Activated CD4-positive, alpha-beta T cell treated with anti-CD3 and anti-CD28 coated beads for 24 hours (primary cell): Measurements from ENCODE around the gene PTPN1.
"Not testable (repeated sequence)": the region's sequence is repeated elsewhere in the genome, so short reads cannot be mapped to it uniquely, and the experiment has no call there.

ENCODE experiments used
- DNase-seq, 2 donors: peaks; one replicate each; pipeline ENCODE4 v3.0.0-alpha.2; 2020; ENCODE audit warnings: low read depth in 2 of 2

PTPN1 gene

DNA sequence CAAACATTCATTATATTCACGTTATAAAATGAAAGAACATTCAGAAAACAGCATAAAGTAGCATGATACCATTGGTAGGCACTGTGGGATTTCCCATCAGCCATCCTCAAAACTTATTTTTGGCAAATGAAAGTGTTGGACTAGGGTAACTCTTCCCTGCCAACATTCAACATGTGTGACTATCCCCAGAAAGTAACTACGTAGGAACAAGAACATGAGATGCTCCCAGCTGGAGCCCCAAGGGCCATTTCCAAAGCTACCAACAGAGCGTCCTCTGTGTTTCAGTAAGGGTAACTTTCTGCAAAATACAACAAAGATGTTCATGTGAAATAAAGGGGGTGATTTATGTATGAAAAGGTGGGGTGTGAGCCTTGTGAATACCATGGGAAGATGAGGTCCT, 28.4 kb upstream of the PTPN1 start:
- DNase-seq = no peak

- no peak for DNase-seq
These were observed 27.7 kb upstream of the PTPN1 start for GRCh38 chr20:50482396-50482981.

- no peak for DNase-seq
These were observed 25.8 kb upstream of the PTPN1 start for GRCh38 chr20:50484271-50484976.

- no peak for DNase-seq
These were observed 22.8 kb upstream of the PTPN1 start for GRCh38 chr20:50487397-50487796.

DNA sequence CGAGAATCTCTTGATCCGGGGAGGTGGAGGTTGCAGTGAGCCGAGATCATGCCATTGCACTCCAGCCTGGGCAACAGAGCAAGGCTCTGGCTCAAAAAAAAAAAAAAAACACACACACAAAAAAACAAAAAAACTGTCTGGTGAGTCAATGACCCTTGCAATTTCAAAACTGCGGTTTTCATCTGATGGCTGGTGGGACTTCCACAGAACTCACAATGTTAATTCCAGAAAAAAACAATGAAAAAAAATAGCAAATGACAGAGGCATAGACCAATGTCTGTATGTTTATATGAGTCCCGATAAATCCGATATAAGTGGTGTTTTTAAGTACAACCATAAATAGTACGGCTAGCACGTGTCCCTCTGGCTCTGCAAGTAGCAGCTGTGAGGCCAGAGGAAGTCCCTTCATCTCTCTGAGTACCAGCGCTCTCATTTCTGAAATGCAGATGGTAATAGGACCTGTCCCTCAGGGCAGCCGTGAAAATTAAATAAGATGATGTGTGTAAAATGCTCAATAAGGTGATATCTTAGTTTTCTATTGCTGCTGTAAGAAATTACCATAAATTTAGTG, 21.9 kb upstream of the PTPN1 start:
- DNase-seq = no peak

GRCh38 chr20:50491168-50491567, 19.0 kb upstream of the PTPN1 start:
- no peak for DNase-seq

GRCh38 chr20:50491926-50492634, 18.1 kb upstream of the PTPN1 start:
- DNase-seq = no peak

GRCh38 chr20:50493881-50494253, 16.3 kb upstream of the PTPN1 start:
- no peak for DNase-seq

DNA sequence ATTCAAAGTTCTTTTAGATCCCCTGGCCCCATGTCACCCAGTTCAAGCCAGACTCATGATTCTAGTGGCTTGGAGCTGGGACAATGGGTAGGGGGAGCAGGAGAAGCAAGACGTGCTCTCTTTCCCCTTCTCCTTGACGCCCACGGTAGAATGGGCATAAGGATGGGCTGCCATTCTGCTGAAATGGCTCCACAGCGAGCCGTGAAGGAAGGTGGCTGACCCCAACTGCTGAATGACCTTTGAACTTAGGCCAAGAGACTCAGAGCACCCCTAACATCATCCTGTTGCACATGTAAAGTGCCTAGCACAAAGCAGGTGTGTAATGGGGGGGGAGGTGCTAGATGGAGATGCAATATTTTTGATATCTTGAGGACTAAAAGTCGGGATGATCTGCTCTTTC, 15.8 kb upstream of the PTPN1 start:
- DNase-seq = no peak

DNA sequence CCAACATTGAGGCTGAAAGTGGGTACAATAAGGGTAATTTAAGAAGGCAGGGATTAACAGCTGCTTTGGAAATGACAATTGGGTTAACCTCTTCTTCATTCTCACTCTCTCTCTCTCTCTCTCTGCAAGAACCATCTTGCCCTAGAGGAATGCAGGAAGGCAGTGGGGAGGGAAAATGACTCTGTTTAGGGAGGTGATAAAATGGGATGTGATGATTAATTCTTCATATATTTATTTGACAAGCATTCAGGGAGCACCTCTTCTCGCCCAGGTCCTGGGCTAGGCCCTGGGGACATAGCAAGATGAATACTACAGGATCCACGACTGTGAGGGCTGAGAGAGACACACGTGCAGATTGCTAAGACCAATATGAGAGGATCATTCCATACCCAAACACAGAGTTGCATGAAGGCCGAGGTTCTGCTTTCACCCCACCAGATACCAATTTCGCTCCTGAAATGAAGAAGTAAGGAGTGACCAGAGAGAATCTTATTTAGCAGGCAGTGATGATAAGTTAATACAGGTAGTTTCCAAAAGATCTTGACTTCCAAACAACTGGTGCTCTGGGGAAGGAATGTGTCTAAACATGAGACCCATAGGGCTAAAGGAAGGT, 13.3 kb upstream of the PTPN1 start:
- no peak for DNase-seq

DNA sequence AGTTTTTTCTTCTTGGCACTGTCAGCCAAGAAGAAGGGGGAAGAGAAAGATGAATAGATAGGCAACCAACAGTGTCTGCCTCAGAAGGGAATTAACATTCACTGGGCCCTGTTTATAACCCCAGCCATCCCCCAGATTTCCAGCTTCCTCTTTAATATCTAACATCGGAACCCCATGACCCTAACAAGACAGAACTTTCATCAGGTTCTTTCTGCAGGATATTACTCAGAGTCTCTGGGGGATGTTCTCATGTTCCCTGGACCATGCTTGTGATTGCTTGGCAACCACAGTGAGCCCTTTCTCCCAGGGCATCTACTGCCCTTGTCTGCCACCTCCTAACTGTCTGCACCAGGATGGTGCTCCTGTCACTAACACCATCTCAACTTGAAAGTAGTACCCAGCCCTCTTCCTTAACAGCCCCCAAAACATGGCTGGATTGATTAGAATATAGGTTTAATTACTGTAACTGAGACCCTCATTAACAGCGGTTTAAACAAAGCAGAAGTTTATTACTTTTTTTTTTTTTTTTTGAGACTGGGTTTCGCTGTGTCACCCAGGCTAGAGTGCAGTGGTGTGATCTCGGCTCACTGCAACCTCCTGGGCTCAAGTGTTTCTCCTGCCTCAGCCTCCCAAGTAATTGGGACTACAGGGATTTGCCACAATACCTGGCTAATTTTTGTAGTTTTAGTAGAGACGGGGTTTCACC, 12.0 kb upstream of the PTPN1 start:
- DNase-seq = no peak

DNA sequence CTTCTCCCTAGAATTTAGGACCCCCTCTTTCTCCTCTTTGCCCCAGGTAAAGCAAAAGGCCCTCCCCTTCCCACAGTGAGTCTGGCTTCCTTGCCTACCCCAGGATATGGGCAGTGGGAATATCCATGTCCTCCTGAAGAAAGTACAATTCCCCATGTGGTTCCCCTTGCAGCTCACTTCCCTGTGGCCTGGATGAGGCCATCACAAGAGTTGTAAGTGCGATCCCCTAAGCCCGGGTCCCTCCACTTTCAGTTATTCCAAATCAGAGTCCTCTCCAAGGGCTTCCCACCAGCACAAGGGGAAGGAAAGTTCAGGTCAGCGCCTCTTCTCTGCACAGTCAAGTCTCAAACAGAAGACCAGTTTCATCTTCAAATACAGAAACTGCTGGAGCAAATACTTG, 10.2 kb upstream of the PTPN1 start:
- DNase-seq = no peak

DNA sequence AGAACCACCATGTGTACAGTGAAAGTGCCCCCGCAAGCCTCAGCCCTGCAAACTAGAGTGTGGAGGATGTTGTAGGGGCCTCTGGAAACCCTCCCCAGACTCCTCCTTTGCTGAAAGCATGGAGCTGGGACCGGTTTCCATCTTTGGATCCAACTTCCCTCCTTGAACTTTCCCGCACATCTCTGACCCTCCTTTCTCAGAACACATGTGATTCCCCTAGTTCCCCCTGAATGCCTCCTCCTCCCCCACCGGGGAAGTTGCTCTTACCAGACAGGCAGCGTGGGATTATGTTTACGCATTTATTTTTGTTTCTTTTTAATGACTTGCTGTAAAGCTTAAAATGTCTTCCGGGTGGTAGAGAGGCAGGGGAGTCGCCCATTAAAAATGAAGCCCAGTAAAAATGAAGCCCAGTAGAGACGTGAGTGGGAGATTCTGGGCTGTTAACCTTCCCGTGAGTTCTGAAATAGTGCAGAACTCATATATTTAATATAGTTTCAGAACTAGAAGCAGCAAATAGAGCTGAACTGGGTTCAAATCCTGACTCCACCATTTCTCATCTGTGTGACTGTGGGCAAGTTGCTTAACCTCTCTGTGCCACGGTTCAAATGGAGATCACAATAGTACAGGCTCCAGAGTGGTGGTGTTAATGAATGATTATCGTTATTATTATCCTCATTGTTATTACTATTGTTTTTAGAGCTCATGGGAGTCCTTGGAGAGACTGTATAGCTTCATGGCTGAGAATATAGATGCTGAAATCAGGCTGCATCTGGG, 8.0 kb upstream of the PTPN1 start:
- DNase-seq = no peak

DNA sequence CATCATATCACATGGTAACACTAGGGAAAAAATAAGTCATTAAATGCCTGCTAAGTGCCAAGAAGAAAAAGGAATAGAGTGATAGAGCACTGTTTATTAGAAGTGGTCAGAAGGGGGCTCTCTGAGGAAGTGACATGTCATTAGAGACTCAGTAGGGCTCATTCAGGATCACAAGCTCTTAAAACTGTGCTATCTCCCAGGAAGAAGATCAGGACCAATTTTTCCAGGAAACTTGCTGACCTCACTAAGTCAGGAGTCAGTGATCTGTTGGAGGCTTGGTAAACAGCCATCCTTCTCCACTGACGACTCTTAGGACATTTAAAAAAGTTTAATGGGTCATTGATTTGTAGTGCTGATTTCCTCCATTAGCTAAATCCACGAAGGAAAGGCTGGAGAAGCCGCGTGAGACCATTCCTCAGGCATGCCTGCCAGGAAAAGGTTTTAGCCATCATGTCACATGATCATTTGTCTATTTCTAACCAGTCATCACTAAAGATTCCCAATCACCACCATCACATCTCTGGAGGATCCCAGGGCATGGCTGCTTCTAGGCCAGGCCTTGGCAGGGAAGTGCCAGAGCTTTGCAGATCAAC, 5.9 kb upstream of the PTPN1 start:
- DNase-seq = no peak

DNA sequence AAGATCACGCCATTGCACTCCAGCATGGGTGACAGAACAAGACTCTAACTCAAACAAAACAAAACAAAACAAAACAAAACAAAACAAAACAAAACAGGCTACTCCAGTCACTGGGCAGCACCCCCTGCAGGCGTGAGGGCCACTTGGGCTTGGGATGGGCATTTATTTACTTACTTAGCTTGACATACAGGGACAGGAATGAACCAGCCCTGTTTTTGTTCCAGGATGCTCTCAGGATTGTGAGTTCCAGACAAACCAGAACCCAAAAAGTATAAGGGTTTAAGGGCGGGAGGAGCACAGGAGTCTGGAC, 4.0 kb upstream of the PTPN1 start:
- DNase-seq = no peak

- DNase-seq = not testable (repeated sequence)
These were observed 2.4 kb upstream of the PTPN1 start for GRCh38 chr20:50507745-50508144.

- DNase-seq = no peak
These were observed 1.9 kb upstream of the PTPN1 start for GRCh38 chr20:50508171-50508755.

DNA sequence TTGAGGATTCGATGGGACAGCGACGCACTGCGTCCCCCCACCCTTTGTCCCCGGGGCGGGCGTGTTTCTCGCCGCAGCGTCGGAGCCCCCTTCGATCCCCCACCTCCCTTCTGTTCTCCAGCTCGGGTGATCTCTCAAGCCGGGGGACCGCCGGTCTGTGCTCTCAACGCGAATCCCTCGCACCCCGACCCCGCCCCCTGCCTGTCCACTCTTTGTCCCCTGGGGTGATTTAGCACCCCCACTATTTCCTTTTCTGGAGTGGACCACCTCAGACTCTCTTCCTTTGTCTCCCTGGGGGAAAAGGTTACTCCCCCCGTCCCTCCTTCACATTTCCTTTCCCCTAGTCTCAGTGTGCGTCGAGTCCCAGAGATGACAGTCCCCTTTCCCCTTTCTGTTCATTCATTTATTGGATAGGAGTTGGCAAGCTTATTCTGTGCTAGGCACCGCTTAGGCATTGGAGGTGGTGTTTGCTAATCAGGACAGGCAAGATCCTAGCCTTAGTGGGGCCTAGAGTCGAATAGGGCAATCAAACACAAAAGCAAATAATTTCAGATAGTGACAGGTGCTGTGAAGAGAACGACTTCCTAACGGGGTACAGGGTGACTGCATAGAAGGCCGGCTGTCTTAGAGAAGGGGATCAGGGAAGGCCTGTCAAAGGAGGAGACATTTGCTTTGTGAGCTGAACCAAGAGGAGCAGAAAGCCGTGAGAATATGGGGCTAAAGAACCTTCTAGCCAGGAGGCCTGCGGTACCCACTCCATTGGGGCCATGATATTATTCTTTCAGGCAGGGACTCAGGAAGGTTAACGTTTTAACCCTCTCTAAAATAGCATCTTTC, 741 bp downstream of the PTPN1 start:
- DNase-seq = no peak

GRCh38 chr20:50512323-50512722, 2.1 kb downstream of the PTPN1 start:
- DNase-seq = no peak
